HepG2 (cell line): Measurements from ENCODE around the gene IZUMO2. TPM values are rescaled to one million over a fixed set of nuclear protein-coding genes. Genes with fewer than 3 reads are reported as not detected.

Experiments
- BHLHE40 ChIP-seq: IDR thresholded peaks from 2 replicates; pipeline ENCODE4 v1.6.1; 2011; ENCODE audit warnings: low read length, improper control_type of control experiment
- ERF ChIP-seq: IDR thresholded peaks from 2 replicates; pipeline ENCODE4 v1.6.1; 2018; ENCODE audit warnings: missing biosample characterization, missing genetic modification reagents
- FIP1L1 ChIP-seq: fragments of 200-400 bp; formaldehyde crosslinking; IDR thresholded peaks from 2 replicates; pipeline ENCODE4 v1.6.1; 2018; ENCODE audit warnings: low read depth, mild to moderate bottlenecking, low read length, moderate library complexity, borderline replicate concordance; ENCODE audit not compliant: insufficient read depth
- JUND ChIP-seq: sonication (generic); formaldehyde crosslinking; IDR thresholded peaks from 2 replicates; pipeline ENCODE4 v1.8.0; 2022; ENCODE audit warnings: mild to moderate bottlenecking, missing genetic modification reagents
- NCOA5 ChIP-seq: sonication (generic); formaldehyde crosslinking; IDR thresholded peaks from 2 replicates; pipeline ENCODE4 v1.4.0; 2020; ENCODE audit warnings: missing genetic modification reagents
- NONO ChIP-seq, 2 experiments: fragments of 450-650 bp in 1 of 2; sonication (generic) in 1 of 2; formaldehyde crosslinking in 1 of 2; IDR thresholded peaks in 1 of 2; conservative IDR thresholded peaks in 1 of 2; 2 replicates each; pipeline versions ENCODE4 v1.6.1 to v1.8.0; 2017 to 2022; ENCODE audit warnings: mild to moderate bottlenecking in 1 of 2, missing genetic modification reagents in 1 of 2, moderate library complexity in 1 of 2
- POLR2AphosphoS5 ChIP-seq: IDR thresholded peaks from 2 replicates; pipeline ENCODE4 v1.6.1; 2012; ENCODE audit warnings: low read depth, low read length
- ZEB1 ChIP-seq: IDR thresholded peaks from 2 replicates; pipeline ENCODE4 v1.6.1; 2012; ENCODE audit warnings: mild to moderate bottlenecking, low read depth, inconsistent platforms; ENCODE audit not compliant: insufficient replicate concordance
- ZNF317 ChIP-seq: sonication (generic); formaldehyde crosslinking; IDR thresholded peaks from 2 replicates; pipeline ENCODE4 v1.5.0; 2020; ENCODE audit warnings: mild to moderate bottlenecking, missing genetic modification reagents
- ZNF337 ChIP-seq: sonication (generic); formaldehyde crosslinking; IDR thresholded peaks from 2 replicates; pipeline ENCODE4 v1.5.1; 2020; ENCODE audit warnings: missing genetic modification reagents, low read depth, mild to moderate bottlenecking, borderline replicate concordance
- ZNF556 ChIP-seq: sonication (generic); formaldehyde crosslinking; IDR thresholded peaks from 2 replicates; pipeline ENCODE4 v1.4.0; 2020; ENCODE audit warnings: mild to moderate bottlenecking, missing genetic modification reagents, borderline replicate concordance
- ZNF589 ChIP-seq: sonication (generic); formaldehyde crosslinking; conservative IDR thresholded peaks from 2 replicates; pipeline ENCODE4 v1.8.0; 2022; ENCODE audit warnings: mild to moderate bottlenecking, moderate library complexity, missing genetic modification reagents
- ZNF598 ChIP-seq: sonication (generic); formaldehyde crosslinking; IDR thresholded peaks from 2 replicates; pipeline ENCODE4 v1.5.1; 2020; ENCODE audit warnings: mild to moderate bottlenecking, missing genetic modification reagents, borderline replicate concordance
- polyA plus RNA-seq, 8 experiments: library from polyadenylated mRNA; depleted of rRNA in 3 of 8; stranded (reverse) in 7 of 8; unstranded in 1 of 8; fragments of >200 nt; fragmentation: Illumina TruSeq in 4 of 8; extraction: Trizol in 4 of 8; gene quantifications; 2 replicates each; pipeline versions ENCODE4 v1.2.1 to v1.2.3, GENCODE V29; 2011 to 2016; ENCODE audit warnings: low read depth in 4 of 8, missing spikeins in 1 of 8, mixed read lengths in 1 of 8; ENCODE audit not compliant: insufficient read depth in 1 of 8
- total RNA-seq, 5 experiments: library from RNA; depleted of rRNA; stranded (reverse); fragments of >200 nt; fragmentation: Illumina TruSeq; extraction: Trizol; gene quantifications; 2 replicates each; pipeline ENCODE4 v1.2.3, GENCODE V29; 2016; ENCODE audit warnings: low read depth in 1 of 5
- TF ChIP-seq, protein P1 (sequence below): sonication (generic); formaldehyde crosslinking; IDR thresholded peaks from 2 replicates; pipeline ENCODE4 v1.9.0; 2021; ENCODE audit warnings: missing genetic modification reagents, borderline replicate concordance
- TF ChIP-seq, protein P2 (sequence below): sonication (generic); formaldehyde crosslinking; IDR thresholded peaks from 2 replicates; pipeline ENCODE4 v1.8.0; 2022; ENCODE audit warnings: mild to moderate bottlenecking, missing genetic modification reagents
- TF ChIP-seq, protein P3 (sequence below): sonication (generic); formaldehyde crosslinking; IDR thresholded peaks from 2 replicates; pipeline ENCODE4 v1.4.0; 2020; ENCODE audit warnings: missing genetic modification reagents, borderline replicate concordance
- TF ChIP-seq, protein P4 (sequence below), 2 experiments: fragments of 450-650 bp in 1 of 2; sonication (generic) in 1 of 2; formaldehyde crosslinking; IDR thresholded peaks; 2 replicates each; pipeline versions ENCODE4 v1.5.0 to v1.8.0; 2020 to 2022; ENCODE audit warnings: mild to moderate bottlenecking in 1 of 2, missing genetic modification reagents in 1 of 2

IZUMO2 gene
- total and polyA plus RNA-seq, 2 of the 13 experiments (the other 11 are each of a cell fraction or from before 2014, with no cell fraction given) = not detected

DNA sequence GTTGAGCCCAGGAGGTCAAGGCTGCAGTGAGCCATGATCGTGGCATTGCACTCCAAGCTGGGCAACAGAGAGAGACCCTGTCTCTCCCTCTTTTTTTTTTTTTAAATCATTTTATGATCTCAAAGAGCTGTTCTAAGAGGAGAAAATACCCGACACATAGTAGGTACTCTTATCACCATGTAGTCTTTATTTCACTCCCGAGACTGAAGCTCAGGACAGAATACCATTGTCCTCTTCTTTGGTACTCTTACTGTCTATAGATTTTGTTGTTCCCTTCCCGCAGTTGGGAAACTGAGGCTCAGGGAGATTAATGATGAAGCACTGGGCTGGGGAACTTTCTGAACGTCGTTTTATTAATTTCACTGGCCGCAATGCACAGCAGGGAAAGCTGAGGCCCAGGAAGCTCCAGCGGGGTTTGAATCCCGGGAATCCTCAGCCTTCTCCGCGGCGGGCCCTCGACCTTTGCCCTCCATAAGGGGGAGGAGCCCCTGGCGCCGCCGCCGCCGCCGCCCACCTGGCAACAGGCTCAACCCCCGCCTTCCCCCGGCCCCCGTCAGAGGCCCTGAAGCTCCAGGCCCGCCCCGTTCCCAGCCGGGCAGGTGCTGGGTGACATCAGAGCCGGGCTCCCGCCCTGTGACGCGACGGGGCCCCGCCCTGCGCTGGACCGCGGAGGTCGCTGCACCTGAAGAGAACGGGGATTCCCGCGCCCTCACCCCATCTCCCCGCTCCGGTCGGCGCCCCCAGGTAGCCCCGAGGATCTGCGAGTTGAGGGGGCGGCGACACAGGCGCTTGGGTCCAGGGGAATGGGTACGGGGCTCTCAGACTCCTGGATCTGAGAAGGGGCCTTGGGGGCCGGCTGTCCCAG, 42.0 kb upstream of the IZUMO2 start (continued):
- TF ChIP-seq, protein P1, sequence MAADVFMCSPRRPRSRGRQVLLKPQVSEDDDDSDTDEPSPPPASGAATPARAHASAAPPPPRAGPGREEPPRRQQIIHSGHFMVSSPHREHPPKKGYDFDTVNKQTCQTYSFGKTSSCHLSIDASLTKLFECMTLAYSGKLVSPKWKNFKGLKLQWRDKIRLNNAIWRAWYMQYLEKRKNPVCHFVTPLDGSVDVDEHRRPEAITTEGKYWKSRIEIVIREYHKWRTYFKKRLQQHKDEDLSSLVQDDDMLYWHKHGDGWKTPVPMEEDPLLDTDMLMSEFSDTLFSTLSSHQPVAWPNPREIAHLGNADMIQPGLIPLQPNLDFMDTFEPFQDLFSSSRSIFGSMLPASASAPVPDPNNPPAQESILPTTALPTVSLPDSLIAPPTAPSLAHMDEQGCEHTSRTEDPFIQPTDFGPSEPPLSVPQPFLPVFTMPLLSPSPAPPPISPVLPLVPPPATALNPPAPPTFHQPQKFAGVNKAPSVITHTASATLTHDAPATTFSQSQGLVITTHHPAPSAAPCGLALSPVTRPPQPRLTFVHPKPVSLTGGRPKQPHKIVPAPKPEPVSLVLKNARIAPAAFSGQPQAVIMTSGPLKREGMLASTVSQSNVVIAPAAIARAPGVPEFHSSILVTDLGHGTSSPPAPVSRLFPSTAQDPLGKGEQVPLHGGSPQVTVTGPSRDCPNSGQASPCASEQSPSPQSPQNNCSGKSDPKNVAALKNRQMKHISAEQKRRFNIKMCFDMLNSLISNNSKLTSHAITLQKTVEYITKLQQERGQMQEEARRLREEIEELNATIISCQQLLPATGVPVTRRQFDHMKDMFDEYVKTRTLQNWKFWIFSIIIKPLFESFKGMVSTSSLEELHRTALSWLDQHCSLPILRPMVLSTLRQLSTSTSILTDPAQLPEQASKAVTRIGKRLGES (CRISPR knock-in tag) = no peak
- 0 out of 2 replicates have a peak, but pooled peaks have one; percentile 25 for TF ChIP-seq POLR2AphosphoS5
- TF ChIP-seq NONO (IDR thresholded peaks at IDR 0.05) = no peak
- TF ChIP-seq NONO (CRISPR knock-in tag; conservative IDR thresholded peaks at IDR 0.05) = 0 out of 2 replicates have a peak, but pooled peaks have one; percentile 32
- no peak for TF ChIP-seq NCOA5
- TF ChIP-seq ZNF589 (CRISPR knock-in tag) = no peak
- no peak for TF ChIP-seq BHLHE40
- no peak for TF ChIP-seq ZNF556 (CRISPR knock-in tag)
- no peak for TF ChIP-seq FIP1L1
- TF ChIP-seq, protein P2, sequence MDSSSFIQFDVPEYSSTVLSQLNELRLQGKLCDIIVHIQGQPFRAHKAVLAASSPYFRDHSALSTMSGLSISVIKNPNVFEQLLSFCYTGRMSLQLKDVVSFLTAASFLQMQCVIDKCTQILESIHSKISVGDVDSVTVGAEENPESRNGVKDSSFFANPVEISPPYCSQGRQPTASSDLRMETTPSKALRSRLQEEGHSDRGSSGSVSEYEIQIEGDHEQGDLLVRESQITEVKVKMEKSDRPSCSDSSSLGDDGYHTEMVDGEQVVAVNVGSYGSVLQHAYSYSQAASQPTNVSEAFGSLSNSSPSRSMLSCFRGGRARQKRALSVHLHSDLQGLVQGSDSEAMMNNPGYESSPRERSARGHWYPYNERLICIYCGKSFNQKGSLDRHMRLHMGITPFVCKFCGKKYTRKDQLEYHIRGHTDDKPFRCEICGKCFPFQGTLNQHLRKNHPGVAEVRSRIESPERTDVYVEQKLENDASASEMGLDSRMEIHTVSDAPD (CRISPR knock-in tag) = no peak
- TF ChIP-seq, protein P3, sequence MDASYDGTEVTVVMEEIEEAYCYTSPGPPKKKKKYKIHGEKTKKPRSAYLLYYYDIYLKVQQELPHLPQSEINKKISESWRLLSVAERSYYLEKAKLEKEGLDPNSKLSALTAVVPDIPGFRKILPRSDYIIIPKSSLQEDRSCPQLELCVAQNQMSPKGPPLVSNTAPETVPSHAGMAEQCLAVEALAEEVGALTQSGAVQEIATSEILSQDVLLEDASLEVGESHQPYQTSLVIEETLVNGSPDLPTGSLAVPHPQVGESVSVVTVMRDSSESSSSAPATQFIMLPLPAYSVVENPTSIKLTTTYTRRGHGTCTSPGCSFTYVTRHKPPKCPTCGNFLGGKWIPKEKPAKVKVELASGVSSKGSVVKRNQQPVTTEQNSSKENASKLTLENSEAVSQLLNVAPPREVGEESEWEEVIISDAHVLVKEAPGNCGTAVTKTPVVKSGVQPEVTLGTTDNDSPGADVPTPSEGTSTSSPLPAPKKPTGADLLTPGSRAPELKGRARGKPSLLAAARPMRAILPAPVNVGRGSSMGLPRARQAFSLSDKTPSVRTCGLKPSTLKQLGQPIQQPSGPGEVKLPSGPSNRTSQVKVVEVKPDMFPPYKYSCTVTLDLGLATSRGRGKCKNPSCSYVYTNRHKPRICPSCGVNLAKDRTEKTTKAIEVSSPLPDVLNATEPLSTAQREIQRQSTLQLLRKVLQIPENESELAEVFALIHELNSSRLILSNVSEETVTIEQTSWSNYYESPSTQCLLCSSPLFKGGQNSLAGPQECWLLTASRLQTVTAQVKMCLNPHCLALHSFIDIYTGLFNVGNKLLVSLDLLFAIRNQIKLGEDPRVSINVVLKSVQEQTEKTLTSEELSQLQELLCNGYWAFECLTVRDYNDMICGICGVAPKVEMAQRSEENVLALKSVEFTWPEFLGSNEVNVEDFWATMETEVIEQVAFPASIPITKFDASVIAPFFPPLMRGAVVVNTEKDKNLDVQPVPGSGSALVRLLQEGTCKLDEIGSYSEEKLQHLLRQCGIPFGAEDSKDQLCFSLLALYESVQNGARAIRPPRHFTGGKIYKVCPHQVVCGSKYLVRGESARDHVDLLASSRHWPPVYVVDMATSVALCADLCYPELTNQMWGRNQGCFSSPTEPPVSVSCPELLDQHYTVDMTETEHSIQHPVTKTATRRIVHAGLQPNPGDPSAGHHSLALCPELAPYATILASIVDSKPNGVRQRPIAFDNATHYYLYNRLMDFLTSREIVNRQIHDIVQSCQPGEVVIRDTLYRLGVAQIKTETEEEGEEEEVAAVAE (CRISPR knock-in tag) = no peak
- TF ChIP-seq ERF (CRISPR knock-in tag) = no peak
- TF ChIP-seq, protein P4, sequence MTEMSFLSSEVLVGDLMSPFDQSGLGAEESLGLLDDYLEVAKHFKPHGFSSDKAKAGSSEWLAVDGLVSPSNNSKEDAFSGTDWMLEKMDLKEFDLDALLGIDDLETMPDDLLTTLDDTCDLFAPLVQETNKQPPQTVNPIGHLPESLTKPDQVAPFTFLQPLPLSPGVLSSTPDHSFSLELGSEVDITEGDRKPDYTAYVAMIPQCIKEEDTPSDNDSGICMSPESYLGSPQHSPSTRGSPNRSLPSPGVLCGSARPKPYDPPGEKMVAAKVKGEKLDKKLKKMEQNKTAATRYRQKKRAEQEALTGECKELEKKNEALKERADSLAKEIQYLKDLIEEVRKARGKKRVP (CRISPR knock-in tag; IDR thresholded peaks at IDR 0.05) = 0 out of 4 replicates have a peak, but pooled peaks of 1 of the 2 experiments have one; percentile 34
- TF ChIP-seq JUND (CRISPR knock-in tag) = no peak
- TF ChIP-seq ZNF317 (CRISPR knock-in tag) = no peak
- no peak for TF ChIP-seq ZNF598 (CRISPR knock-in tag)
- TF ChIP-seq ZNF337 (CRISPR knock-in tag) = no peak
- no peak for TF ChIP-seq ZEB1
